ENCODE measurements around the gene STK32B.
A peak's percentile ranks its signal among the peaks of the same experiment; 100 is the strongest.
"Not testable (repeated sequence)": the region's sequence is repeated elsewhere in the genome, so short reads cannot be mapped to it uniquely, and the experiment has no call there.

The STK32B gene

GRCh38 chr4:5052726-5053425 is 1.6 kb downstream of the STK32B start:
- H3K36me3 ChIP-seq: no peaks in the 10 kb centered on the region
- H3K27me3 ChIP-seq (ENCODE audit: insufficient read depth, low read depth, severe bottlenecking): no peaks in the 10 kb centered on the region
- H3K9me3 ChIP-seq (ENCODE audit: severe bottlenecking): no peaks in the 10 kb centered on the region
- no peak overlapping the region for H3K27ac ChIP-seq
- no peak overlapping the region for H3K4me3 ChIP-seq (ENCODE audit: low read depth, low read length)
- TF ChIP-seq CTCF (IDR thresholded peaks at IDR 0.05; ENCODE audit: low read depth, low read length): no peak
- no peak for DNase-seq

GRCh38 chr4:5054532-5054931 is 3.3 kb downstream of the STK32B start:
- no peak overlapping the region for H3K4me3 ChIP-seq (ENCODE audit: low read depth, low read length)
- no peaks in the 10 kb centered on the region for H3K36me3 ChIP-seq
- no peaks in the 10 kb centered on the region for H3K9me3 ChIP-seq (ENCODE audit: severe bottlenecking)
- H3K27ac ChIP-seq: no peak overlapping the region
- DNase-seq: no peak
- TF ChIP-seq CTCF (IDR thresholded peaks at IDR 0.05; ENCODE audit: low read depth, low read length): no peak
- no peaks in the 10 kb centered on the region for H3K27me3 ChIP-seq (ENCODE audit: insufficient read depth, low read depth, severe bottlenecking)

- Histone ChIP-seq H3K9me3 (ENCODE audit: severe bottlenecking) (peaks cover 6% of the 10 kb centered on the region), H3K27me3 (ENCODE audit: insufficient read depth, low read depth, severe bottlenecking) (no peaks in the 10 kb centered on the region), H3K4me3 (ENCODE audit: low read depth, low read length) (no peak overlapping the region), H3K36me3 (no peaks in the 10 kb centered on the region), H3K27ac (no peak overlapping the region)
- DNase-seq: no peak
- TF ChIP-seq CTCF (IDR thresholded peaks at IDR 0.05; ENCODE audit: low read depth, low read length): no peak
Measured at GRCh38 chr4:5055411-5055810, 4.1 kb downstream of the STK32B start.

GRCh38 chr4:5066101-5066500 is 14.8 kb downstream of the STK32B start:
- H3K27ac ChIP-seq: peak overlapping the region; percentile 70
- H3K9me3 ChIP-seq (ENCODE audit: severe bottlenecking): peaks cover 10% of the 10 kb centered on the region
- H3K36me3 ChIP-seq: no peaks in the 10 kb centered on the region
- DNase-seq: peak; percentile 60
- TF ChIP-seq CTCF (IDR thresholded peaks at IDR 0.05; ENCODE audit: low read depth, low read length): no peak
- no peak overlapping the region for H3K4me3 ChIP-seq (ENCODE audit: low read depth, low read length)
- no peaks in the 10 kb centered on the region for H3K27me3 ChIP-seq (ENCODE audit: insufficient read depth, low read depth, severe bottlenecking)

GRCh38 chr4:5066968-5067367 is 15.7 kb downstream of the STK32B start:
- not testable (repeated sequence) for DNase-seq; H3K27me3 ChIP-seq (ENCODE audit: insufficient read depth, low read depth, severe bottlenecking); H3K4me3 ChIP-seq (ENCODE audit: low read depth, low read length); H3K9me3 ChIP-seq (ENCODE audit: severe bottlenecking); H3K36me3 ChIP-seq
- H3K27ac ChIP-seq: peak overlapping the region; percentile 70

- Histone ChIP-seq H3K27ac (no peak overlapping the region), H3K9me3 (ENCODE audit: severe bottlenecking) (peaks cover 10% of the 10 kb centered on the region), H3K4me3 (ENCODE audit: low read depth, low read length) (no peak overlapping the region), H3K36me3 (no peaks in the 10 kb centered on the region), H3K27me3 (ENCODE audit: insufficient read depth, low read depth, severe bottlenecking) (no peaks in the 10 kb centered on the region)
- no peak for TF ChIP-seq CTCF (IDR thresholded peaks at IDR 0.05; ENCODE audit: low read depth, low read length)
- DNase-seq: no peak
Measured at GRCh38 chr4:5067908-5068307, 16.6 kb downstream of the STK32B start.
